CD4-positive, alpha-beta T cell treated with Interferon alpha-2 for 1 hour (primary cell): ENCODE results near the gene FPGT.
A peak's percentile ranks its signal among the peaks of the same experiment; 100 is the strongest.
"Not testable (repeated sequence)": the region's sequence is repeated elsewhere in the genome, so short reads cannot be mapped to it uniquely, and the experiment has no call there.

ENCODE experiments used
- DNase-seq, 2 donors: peaks; one replicate each; pipeline ENCODE4 v3.0.0-alpha.2; 2020 to 2022

FPGT gene

DNA sequence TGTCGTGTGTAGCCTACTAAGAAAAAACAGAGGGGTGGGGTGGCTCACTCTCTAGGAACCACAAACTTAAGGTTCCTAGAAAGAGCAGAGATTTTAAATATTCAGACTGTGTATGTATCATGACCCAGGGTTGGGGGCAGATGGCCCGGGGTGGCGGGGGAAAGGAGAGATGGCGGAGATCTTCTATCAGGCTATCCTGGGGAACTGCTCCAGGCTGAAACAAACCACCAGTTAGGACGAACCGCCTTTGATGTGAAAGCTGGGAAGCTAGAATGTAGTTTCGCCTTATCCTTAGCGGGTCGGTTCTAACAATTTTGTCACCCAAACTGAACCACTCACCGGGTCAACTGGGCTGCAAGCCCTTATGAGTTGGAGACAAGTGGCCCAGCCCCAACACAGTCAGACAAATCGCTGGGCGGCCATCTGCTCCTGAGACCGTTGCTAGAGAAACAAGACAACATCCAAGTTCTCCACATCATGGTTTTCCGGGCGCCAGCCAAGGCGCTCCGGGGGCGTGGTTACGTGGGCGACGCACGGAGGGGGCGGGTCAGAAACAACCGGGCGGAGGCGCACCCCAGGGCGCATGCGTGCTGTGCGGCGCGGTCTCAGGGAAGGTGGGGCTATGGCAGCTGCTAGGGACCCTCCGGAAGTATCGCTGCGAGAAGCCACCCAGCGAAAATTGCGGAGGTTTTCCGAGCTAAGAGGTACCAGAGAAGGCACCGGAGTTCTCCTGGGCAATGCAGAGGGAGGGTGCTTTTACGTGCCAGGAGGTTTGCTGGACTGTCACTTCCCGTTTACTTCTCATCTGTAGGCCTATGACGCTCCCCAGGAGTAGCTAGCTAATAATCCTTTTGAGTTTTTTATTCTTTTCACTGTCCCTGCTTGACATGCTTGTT lies at the start of gene FPGT, which contains the start of gene LRRIQ3:
TSS of gene FPGT (plus strand) at position 586 of the 896 bp plus-strand sequence. CDS start at position 623, 37 bp downstream.
TSS of gene LRRIQ3 (minus strand) at position 520 of the 896 bp plus-strand sequence. CDS start 14,492 bp downstream, outside the sequence.
- DNase-seq, result peak; percentile 94 to 96

DNA sequence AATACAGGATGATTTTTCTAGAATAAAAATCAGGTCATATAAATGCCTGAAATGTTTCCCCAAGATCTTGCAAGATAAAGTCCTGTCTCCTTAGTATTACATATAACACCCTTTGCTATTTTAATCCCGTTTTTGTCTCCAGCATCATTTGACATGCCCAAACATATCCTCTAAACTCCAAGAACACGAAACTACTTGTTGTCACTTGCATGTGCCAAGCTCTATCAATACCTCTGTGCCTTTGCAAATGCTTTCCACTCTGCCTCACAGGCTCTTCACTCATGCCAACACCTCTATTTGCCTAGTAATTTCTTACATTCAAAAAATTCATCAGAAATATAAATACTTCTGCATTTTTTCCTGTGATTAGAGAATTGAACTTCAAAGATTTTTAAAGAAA lies 38.0 kb upstream of the FPGT start:
- no peak for DNase-seq

DNA sequence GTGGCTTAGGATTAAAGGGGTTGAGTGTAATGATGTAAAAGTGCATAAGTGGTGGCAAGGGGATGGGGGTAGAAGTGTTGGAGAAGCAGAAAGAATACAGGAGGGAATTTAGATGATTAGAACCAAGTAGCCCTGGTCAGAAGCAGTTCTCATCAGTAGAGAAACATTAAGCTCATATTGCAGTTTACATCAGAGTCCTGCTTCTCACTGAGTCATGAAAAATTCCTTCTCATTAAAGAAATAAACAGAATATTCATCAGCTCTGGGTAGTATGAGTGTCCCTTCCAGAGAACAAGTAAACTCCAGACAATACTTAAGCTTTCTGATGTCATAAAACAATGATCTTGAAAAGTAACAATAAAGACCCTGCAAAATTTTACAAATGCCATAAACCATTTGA lies 36.5 kb upstream of the FPGT start:
- no peak for DNase-seq

DNA sequence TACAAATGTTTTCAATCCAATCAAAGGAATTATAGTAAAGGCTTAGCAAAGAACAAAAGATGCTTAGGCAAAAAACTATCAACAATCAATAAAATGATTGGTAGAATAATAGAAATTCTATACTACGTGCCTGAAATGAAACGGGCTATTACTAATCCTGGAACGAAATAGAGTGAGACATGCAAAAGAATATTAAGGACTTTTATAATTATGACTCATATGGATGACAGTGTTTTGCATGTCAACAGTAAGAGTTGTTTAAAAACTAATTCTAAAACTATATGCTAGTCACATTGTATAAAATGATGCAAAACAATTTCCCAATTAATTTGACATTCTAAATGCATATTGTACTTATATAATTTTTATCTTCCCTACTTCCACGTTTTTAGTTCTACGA lies 35.7 kb upstream of the FPGT start:
- no peak for DNase-seq

DNA sequence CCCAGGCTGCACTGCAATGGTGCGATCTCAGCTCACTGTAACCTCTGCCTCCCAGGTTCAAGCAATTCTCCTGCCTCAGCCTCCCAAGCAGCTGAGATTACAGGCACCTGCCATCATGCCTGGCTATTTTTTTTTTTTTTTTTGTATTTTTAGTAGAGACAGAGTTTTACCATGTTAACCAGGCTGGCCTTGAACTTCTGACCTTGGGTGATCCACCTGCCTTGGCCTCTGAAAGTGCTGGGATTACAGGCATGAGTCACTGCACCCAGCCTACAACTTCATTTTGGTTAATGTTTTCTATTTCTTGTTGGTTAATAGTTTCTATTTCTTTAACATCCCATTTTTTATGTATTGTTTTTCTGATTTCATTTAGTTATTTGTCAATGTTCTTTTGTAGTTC lies 23.6 kb upstream of the FPGT start:
- not testable (repeated sequence) for DNase-seq

DNA sequence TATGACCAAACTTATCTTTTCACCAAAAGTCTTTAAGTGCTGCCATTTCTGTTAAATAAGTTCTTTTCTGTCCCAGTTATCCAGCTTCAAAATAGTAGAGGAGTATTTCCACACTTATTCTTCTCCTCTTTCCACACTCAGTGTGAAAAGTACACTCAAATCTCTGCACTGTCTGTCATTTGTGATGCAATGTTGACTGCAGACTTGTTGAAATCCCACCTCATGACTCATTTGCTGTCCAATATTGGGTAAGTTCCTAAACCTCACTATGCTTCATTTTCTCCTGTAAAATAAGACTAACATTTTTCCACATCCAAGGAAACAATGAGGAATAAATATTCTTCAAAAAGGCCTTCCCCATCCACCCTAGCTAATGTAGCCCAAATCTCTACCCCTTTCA lies 17.6 kb upstream of the FPGT start:
- no peak for DNase-seq

DNA sequence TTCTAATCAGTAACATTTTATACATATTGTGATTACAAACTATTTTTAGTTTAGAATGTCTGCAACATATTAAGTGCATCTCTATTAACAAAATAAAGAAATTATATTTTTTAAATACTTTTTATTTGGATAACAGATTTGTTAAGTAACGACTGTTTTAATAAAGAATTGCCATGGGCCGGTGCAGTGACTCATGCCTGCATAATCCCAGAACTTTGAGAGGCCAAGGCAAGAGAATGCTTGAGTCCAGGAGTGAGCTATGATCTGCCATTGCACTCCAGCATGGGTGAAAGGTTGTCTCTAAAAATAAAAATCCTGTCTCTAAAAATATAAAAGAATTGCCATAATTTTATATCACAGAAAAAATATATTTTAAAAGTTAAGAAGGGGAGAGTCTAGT lies 4.1 kb upstream of the FPGT start:
- DNase-seq, result no peak

DNA sequence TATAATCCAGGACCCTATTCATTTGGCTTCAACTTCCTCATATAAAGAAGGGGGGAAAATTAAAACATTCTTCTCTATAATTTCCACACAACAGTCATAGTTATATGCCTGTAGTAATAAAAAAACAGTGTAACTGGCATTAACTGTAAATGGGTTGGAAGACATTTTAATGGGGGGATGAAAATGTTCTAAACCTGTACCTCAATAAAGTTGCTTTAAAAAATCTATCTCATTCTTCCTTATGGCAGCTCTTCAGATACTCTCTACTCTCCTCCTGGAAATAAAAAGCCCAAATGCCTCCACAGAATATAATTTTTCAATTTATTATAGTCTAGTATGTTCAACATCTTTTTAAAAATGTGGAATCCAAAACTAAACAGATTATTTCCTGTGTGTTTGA lies 2.7 kb upstream of the FPGT start:
- DNase-seq, result no peak

DNA sequence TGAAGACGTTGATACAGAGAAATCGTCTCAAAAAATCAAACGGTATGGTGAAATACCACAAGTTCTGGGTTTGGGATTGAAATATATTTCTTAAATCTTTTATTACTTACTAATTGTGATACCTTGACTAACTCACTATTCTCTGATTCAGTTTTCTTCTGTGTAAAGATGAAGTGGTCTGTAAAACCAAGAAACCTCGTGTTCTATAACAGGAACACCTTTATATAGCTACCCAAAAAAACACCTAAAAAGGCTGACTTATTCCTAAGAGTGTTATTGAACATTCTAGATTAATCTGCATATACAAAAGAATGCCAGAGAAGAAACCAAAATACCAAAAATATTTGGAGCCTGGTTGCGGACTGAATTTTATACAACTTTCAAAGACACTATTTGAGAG lies 787 bp upstream of the FPGT start:
- no peak for DNase-seq

DNA sequence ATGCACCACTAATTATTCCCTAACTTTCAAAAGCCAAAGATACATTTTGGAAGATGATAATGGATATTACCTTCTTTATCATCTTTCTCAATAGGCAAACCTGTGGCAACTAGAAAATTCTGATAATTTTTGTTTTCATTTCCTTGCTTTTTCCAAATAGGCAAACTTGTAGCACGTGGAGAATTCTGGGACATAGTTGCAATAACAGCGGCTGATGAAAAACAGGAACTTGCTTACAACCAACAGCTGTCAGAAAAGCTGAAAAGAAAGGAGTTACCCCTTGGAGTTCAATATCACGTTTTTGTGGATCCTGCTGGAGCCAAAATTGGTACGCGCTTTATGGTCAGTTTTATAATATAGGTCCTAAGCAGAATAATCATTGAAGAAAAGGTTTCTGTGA lies 1.5 kb downstream of the FPGT start:
- no peak for DNase-seq

DNA sequence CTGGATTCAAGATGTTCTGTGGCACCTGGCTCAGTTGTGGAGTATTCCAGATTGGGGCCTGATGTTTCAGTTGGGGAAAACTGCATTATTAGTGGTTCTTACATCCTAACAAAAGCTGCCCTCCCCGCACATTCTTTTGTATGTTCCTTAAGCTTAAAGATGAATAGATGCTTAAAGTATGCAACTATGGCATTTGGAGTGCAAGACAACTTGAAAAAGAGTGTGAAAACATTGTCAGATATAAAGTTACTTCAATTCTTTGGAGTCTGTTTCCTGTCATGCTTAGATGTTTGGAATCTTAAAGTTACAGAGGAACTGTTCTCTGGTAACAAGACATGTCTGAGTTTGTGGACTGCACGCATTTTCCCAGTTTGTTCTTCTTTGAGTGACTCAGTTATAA lies 7.2 kb downstream of the FPGT start:
- DNase-seq, result no peak

DNA sequence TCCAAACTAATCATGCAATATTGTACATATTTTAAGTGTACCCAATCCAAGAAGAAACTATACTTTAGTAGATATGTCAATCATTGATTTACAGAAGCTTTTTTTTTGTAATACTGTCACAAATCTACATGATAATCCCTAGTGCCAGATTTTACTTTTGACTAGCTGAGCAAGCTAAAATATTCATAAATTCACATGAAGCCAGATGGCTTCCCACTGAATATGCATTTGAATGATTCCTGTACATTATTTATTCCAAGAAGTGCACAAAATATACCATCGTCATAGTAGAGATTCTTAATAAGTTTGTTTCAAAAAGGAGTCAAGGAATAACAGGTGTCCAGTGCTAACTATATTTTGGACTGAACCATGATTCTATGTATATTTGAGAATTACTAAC lies 17.2 kb downstream of the FPGT start:
- no peak for DNase-seq

DNA sequence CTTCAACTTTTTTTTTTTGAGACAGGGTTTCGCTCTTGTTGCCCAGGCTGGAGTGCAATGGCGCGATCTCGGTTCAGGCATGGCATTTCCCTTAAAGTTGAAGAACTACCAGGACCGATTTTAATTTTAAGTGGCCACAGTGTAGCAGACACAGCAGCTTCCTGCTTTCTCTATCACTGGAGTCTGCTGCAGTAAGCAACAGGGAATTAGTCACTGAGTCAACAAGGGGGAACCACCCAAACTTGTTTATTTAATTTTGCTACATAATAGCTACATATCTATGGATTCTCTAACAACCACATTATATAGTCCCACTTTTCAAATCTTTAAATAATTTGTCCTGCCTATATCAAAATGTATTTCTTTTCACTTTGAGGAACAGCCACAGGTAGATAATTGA lies 24.7 kb downstream of the FPGT start:
- DNase-seq, result no peak

DNA sequence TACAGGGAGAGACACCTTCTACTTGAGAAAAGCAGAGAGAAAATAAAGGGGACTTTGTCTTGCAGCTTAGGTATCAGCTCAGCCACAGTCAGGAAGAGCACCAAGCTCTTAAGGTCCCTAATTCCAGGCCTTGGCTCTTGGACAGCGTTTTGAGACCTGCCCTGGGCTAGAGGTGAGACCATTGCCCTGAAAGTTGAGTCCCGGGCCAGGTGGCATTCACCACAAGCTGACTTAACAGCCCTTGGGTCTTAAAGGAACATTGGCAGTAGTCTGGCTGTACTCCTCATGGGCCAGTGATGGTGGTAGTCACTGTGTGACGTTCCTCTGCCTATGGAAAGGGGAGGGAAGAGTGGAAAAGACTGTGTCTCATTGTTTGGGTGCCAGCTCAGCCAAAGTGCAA lies 25.4 kb downstream of the FPGT start:
- DNase-seq, result no peak

DNA sequence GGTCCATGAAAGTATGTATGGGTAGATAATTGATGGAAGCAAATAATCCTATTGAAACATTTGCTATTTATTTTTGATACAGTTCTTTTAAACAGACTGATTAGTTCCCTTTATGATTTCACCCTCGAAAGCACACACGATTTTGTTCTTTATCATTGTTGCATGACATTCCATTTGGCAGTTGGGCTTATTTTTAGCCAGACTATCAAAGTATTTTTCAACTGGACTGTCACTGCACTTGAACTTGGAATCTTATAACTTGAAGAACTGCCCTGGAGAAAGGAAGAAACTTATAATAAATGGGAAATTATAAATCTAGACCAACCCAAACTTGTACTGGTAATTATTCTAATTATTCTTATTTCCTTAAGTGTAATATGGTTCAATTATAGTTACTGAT lies 37.1 kb downstream of the FPGT start, which contains the start of gene TNNI3K:
TSS of gene TNNI3K (plus strand) at position 235 of the 400 bp plus-strand sequence. CDS start at position 300, 65 bp downstream.
- DNase-seq, result no peak

DNA sequence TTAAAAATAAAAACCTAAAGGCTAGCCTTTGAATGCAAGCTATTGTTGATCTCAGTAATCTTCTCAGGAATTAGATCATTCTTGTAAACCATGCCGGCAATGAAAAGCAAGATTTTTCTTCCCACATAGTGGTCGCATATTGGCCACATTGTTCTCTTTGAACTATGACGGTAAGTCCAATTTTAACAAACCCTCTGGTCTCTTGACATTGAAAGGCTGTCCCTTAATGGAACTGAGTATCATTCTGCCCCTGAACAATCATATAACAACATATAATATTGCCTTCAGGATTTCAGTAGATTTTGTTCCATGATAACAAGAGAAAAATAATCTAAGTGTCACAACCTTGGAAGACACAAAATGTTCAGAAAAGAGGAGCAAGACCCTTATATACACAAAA lies 38.4 kb downstream of the FPGT start:
- no peak for DNase-seq

DNA sequence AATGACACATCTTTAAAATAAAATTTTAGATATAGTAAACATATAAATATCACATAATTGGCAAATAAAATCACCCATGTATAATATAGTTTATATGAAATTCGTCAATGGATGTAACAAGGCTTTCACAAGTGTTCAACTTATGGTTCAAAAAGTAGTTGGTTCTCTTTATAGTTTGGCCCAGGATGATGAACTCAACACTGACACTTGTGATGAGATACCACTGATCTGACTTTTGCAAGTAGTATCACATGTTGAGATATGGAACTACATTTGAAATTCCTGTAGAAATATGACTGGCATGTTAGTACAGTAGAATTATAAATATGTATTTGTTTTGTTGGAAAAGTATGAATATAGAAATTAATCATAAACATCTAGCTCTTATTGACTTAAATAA lies 39.0 kb downstream of the FPGT start:
- no peak for DNase-seq

DNA sequence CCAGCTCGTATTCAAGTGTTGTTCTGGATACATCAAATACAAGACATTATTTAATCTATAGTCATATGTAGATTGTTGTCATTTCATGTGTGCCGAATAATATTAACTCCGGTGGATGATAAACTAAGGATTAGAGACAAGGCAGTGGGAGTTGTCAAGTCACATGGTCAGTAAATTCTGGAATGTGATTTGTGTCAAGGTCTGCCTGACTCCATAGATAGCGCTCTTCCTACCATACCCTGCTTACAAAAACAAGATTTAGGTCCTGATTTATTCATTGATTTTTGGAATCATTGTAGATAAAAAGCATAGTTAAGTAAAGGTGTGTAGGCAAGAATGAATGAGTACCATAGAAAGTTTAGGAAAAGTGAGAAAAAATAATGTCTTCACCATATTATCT lies 39.7 kb downstream of the FPGT start:
- DNase-seq, result no peak

DNA sequence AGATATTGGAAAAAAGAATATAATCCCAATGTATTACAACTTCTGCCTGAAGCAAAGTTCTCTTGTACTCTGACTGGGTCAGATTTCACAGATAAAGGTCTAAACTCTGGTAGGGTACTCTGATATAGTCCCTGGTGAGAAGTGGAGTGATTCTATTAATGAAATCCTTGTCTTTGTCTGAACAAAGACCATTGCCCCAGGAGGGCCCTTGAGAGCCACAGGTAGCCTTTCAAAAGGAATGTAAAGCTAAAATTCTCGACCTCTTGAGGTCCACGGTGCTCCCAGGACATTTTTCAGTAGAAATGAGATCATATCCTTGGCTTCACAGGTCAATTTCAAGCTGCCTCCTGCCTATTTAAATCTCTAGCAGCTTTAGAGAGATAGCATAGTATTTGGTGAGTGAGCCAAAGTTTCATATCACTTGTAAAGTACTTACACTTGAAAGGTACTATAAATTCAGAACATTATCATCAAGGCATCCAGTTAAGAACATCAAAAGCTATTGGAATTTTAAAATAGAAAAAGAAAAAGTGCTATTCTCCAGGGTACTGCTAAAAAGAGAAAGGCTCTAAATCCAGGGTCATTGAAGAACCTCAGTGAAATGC lies 47.2 kb downstream of the FPGT start:
- no peak for DNase-seq

DNA sequence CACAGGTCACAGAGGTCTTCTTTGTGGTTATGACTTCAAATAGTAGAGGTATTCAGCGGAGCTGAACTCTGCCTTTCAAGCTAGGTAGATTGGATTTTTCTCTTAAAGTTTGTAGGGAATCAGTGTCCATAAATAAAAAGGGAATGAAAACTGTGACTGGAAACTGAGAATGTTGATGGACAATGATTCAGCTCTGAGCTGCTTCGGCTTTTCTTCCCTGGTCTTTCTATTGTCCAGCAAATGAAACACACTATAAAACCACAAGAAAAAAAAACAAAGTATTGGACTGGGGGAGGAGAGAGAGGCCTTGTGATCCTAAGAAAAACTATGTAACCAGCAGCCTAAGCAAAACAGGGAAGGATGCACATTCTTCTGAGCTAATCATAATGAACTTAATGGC lies 48.3 kb downstream of the FPGT start:
- DNase-seq, result no peak

DNA sequence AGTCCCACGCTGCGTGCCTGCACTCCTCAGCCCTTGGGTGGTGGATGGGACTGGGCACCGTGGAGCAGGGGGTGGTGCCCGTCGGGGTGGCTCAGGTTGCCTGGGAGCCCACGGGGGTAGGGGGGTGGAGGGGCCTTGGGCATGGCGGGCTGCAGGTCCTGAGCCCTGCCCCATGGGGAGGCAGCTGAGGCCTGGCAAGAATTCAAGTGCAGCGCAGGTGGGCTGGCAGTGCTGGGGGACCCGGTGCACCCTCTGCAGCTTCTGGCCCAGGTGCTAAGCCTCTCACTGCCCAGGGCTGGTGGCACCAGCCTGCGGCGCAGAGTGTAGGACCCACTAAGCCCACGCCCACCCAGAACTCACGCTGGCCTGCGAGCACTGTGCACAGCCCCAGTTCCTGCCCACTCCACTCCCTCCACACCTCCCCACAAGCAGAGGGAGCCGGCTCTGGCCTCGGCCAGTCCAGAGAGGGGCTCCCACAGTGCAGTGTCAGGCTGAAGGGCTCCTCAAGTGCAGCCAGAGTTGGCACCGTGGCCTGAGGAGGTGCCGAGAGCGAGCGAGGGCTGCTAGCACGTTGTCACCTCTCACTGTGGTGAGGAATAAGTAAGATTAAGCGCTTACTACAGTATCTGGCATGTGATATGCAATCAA lies 50.0 kb downstream of the FPGT start:
- no peak for DNase-seq

DNA sequence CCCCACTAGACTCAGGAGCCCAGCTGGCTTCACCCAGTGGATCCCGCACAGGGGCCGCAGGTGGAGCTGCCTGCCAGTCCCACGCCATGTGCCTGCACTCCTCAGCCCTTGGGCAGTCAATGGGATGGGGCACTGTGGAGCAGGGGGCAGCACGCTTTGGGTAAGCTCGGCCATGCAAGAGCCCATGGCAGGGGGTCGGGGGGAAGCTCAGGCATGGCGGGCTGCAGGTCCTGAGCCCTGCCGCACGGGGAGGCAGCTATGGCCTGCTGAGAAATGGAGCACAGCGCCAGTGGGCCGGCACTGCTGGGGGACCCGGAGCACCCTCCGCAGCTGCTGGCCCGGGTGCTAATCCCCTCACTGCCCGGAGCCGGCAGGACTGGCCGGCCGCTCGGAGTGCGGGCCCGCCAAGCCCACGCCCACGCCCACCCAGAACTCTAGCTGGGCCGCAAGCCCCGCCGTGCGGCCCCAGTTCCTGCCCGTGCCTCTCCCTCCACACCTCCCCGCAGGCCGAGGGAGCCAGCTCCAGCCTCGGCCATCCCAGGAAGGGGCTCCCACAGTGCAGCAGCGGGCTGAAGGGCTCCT lies 55.3 kb downstream of the FPGT start:
- DNase-seq, result not testable (repeated sequence)
